ENCODE data around the gene EGFLAM.
"Not testable (repeated sequence)": the region's sequence is repeated elsewhere in the genome, so short reads cannot be mapped to it uniquely, and the experiment has no call there.

Gene EGFLAM

GRCh38 chr5:38380537-38380936, 122.2 kb downstream of the EGFLAM start:
- no peak for DNase-seq

GRCh38 chr5:38381361-38381760, 123.0 kb downstream of the EGFLAM start:
- DNase-seq: no peak

- DNase-seq: peak; percentile 24
Measured at GRCh38 chr5:38382898-38383297, 124.5 kb downstream of the EGFLAM start.

- DNase-seq: no peak
Measured at GRCh38 chr5:38383701-38384100, 125.3 kb downstream of the EGFLAM start.

GRCh38 chr5:38384396-38384795, 126.0 kb downstream of the EGFLAM start:
- DNase-seq: no peak

DNA sequence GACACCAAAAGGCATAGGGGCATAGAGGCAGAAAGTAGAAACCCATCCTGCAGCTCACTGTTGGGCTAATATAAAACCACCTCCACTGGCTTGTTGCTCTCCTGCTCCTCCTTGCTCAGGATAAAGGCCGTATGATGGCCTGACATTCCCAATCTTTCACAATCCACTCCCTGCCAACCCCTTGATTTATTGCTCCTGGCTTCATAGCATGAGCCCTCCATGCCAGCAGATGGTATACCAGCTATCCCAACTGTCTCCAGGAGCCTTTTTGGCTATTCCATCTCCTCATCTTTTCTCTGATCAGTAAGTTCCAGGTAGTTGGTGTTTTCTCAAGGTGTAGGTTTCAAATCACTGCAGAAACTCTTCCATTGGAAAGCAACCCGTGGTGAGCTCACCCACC, 128.8 kb downstream of the EGFLAM start:
- DNase-seq: no peak

DNA sequence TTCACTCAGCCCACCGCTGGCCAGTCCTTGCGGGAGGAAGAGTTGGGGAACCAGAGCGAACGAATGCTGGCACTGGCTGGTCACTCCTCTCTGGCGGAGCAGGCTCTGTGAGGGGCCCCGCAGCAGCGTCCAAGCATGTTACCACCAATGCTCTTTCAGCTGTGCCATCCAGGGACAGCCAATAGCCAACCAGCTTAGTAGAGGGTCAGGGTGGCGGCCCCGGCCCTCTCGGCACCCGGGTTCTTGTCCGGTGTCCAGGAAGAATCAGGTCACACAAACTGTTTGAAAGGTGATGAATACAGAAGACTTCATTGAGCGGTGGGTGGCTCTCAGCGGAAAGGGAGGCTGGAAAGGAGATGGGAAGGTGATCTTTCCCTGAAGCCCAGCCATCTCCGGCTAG, 135.3 kb downstream of the EGFLAM start:
- no peak for DNase-seq

DNA sequence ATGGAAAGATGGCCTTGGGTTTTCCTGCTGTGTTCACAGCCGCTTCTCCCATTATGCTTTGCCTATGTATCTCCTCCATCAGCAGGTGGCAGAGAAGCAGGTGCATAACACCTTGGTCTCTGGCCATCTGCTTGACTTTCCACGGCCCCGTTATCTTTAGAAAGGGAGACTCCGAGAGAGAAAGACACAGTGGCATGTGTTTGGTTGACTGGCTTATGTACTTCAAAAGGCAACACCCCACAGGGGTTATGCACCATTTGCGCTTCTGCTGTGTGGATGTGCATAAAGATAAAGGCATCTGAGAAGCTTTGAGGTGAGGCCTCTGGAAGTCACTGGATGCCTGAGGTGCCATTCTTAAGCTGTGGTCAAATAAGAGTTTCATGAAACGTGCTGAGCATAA, 138.4 kb downstream of the EGFLAM start:
- no peak for DNase-seq

GRCh38 chr5:38400365-38400764, 142.0 kb downstream of the EGFLAM start:
- no peak for DNase-seq

DNA sequence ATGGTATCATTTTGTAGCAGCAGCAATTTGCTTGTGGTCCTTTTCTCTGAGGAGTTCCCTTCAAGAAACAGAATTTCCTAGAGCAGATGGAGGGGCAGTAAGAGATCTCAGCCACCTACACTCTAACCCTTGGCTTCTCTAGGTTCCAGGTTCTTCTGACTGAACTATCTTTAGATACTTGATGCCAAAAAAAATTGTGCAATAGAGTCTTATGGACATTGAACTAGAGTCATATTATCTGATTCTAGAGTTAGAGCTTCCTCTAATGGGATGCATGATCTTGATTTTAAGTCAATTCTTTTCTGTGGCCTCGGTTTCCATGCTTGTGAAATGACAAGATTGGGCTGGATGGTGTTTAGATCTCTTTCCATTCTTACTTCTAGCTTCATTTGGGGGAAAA, 142.8 kb downstream of the EGFLAM start:
- DNase-seq: no peak

DNA sequence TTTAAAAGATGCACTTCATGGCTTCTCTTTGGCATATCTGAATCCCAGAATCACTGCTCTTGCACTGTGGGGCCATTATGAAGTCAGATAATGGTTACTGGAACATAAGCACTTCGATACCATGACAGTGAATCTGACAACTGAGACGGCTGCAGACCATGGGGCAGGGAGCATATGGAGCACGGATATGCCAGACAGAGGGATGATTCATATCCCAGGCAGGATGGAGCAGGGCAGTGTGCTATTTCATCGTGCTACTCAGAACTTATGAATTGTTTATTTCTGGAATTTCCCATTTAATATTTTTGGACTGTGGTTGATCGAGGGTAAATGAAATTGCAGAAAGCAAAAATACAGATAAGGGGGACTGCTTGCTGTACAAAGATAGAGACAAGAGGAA, 145.0 kb downstream of the EGFLAM start:
- DNase-seq: no peak

GRCh38 chr5:38403877-38404635, 145.7 kb downstream of the EGFLAM start:
- DNase-seq: no peak

DNA sequence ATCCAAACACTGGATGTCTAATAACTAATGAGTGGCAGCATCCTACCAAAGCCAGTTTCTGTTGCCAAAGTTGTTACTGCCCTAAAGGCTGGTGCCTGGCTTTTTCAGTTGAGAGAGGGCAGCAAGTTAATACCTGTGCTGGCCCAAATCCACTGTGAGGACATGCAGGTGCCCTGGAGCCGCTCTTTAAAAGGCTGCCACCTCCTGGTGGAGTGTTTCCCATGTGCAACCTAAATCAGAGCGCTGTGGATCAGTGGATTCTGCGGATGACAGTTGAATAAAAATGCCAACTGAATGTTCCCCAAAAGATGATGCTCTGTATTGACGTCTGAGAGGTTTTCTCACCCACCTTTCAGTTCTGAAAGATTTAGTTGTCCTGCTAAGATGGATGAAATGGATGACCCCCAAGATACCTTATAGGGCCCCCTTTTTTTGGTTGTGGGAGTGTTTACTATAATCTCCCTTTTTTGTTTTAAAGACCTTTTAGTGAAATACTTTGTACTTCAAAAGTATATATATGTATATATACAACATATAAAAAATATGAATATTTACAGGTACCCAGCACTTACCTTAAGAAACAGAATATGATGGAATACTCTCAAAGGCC, 146.4 kb downstream of the EGFLAM start:
- no peak for DNase-seq

DNA sequence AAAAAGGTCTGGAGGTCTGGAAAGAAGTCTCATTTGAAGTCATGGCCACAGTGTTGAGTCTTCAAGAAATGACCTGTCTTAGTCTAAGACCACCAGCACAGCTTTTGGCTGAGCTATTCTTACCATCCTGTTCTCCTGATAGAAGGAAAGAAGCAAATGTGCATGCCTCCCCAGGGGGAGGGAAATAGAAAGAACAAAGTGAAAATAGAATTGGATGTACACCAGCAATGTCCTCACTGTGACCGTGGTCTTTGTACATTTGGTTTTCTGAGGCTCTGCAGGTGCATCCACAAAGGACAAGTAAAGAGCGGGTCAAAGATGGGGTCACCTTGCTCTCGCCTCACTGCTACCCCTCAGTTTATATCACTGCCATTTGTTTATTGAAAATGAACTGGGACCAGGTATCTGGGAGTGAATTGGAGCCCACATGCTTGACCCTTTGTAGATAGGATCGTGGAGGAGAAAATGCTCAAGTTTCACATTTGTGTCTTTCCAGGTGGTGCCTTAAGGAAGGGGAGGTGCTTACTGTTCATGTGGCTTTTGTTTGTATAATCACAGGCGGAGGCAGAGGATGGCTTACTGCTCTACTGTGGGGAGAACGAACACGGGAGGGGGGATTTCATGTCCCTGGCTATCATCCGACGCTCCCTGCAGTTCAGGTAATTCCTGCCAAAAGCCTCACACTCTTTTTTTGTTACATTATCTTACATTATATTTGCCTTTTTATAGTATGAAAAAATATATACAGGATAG, 150.3 kb downstream of the EGFLAM start:
- DNase-seq: no peak

DNA sequence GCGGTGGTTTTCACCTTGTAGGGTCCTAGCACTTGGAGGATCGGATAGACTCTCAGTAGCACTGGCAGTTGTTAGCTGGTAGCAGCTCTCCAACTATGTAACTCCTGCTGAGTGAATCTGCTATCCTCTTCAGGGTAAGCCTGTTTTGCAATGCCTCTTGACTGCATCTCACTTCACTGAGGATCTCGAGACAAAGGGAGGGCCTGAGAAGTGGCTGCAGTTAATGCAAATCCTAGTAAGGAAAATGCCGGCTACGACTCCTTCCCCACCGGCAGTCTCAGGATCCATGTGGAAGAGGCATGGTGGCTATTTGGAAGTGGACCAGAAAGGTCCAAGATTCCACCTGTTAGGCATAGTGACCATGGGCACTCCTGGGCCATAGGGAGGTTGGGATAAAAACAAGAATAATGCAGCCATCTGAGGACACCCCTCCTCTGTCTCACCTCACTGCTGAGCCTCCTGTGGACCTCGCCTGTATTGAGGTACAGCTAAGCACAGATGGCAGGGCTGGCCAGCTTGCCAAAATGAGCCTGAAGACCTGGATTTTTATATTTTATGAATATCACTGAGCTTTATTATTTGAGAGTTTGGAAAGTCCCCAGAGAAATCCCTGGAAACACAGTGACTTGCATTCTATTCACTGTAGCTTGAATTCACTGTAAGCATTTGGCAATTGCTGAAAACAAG, 152.1 kb downstream of the EGFLAM start:
- no peak for DNase-seq

GRCh38 chr5:38413696-38414095, 155.3 kb downstream of the EGFLAM start:
- DNase-seq: no peak

DNA sequence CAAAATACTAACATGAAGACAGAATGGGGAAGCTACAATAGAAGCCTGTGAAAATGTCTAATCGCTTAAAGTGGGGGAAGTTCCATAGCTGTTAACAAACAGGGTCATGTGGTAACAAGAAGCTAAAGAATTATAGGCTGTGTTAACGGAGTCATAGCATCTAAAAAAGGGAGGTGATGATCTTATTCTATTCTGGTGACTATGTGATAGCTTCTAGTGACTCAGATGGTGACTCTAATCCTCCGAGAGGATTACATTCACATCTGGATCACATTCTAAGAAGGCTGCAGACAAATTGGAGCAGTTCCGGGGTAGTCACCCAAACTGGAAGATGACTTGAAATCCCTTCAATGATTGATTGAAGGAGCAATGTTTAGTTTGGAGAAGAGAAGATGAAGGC, 156.0 kb downstream of the EGFLAM start:
- no peak for DNase-seq

GRCh38 chr5:38415772-38416171, 157.4 kb downstream of the EGFLAM start:
- DNase-seq: not testable (repeated sequence)

GRCh38 chr5:38417658-38418017, 159.3 kb downstream of the EGFLAM start:
- DNase-seq: no peak

- no peak for DNase-seq
Measured at GRCh38 chr5:38420246-38420645, 161.9 kb downstream of the EGFLAM start.

DNA sequence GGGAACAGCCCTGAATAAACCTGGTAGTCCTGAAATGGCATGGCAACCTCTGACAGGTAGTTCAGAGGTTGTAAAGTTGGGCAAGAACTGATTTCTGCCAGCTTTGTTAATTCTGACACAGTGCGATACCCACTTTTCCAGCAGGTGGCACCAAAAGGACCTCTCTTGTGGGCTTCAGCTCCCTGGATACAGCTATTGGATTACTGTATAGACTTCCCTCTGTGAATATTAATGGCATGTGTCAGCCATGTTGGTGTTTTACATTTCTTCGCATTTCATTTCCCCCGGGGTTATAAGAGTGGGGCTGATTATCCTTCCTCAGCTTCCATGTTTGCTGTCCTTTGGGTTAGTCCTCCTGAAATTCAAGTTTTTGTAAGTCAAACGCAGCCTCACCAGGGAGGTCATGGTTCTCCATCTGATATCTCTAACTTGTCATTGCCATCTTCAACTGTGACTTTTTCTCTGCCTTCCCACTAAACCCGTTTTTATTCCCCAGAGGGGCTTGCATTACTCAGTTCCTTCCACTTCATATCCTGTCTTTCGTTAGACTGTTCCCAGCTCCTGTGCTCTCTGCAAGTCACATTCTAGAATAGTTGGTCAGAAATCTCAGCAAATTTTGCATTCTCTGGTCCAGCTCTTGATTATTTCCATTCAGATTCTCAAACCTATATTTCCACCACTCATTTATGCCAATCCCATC, 162.5 kb downstream of the EGFLAM start:
- no peak for DNase-seq

DNA sequence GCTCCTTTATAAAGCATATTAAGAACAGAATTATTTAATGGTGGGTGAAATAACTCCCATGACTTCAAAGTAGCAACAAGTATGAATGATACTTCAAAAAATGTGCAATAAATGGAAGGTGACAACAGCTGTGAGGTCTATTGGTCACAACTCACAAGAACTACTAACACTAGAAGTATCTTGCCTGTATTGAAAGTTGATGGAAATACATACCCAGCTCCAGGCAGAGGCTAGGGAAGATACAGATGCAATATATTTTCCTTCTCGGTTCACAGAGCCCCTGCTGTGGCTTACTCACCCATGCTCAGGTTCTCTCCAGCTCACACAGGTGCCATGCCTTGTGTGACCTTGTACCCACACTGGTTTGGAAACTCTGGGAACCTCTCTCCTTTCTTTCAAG, 164.3 kb downstream of the EGFLAM start:
- no peak for DNase-seq
